Cortex of kidney (tissue), 1 donor: ENCODE results near the gene TTC21B.
"Not testable (repeated sequence)": the region's sequence is repeated elsewhere in the genome, so short reads cannot be mapped to it uniquely, and the experiment has no call there.

Source experiments
- DNase-seq: peaks from one replicate; lab custom pipeline; 2025; lab: John Stamatoyannopoulos, UW

Gene TTC21B

GRCh38 chr2:165953655-165954606, at the start of gene TTC21B:
TTC21B (minus strand) TSS chr2:165953776; CDS start chr2:165953705, 71 bp downstream.
- peak; percentile 62 for DNase-seq

- DNase-seq, result no peak
Observed at GRCh38 chr2:166000401-166000800, 46.8 kb upstream of the TTC21B start.

DNA sequence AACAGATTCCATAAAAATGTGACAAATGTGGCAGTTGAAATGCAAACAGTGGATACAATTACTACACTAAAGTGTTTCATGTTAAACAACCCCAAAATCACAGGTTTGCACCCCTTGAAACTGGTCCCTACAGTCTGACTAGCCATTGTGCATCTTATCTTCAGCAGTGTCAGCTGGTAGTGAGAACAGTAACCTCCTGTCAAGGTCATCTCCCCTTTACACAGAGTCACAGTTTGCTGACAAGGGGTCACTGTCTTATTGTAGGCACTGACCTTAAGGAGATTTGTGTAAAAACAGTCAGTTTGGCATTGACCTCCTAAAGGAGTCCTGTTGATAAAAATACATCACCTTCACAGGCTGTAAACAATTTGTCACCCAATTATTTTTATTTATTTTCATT, 37.3 kb upstream of the TTC21B start:
- DNase-seq, result no peak

- DNase-seq, result no peak
Observed at GRCh38 chr2:165989851-165990250, 36.3 kb upstream of the TTC21B start.

- no peak for DNase-seq
Observed at GRCh38 chr2:165985120-165985519, 31.5 kb upstream of the TTC21B start.

GRCh38 chr2:165972161-165972560, 18.6 kb upstream of the TTC21B start:
- DNase-seq, result not testable (repeated sequence)

DNA sequence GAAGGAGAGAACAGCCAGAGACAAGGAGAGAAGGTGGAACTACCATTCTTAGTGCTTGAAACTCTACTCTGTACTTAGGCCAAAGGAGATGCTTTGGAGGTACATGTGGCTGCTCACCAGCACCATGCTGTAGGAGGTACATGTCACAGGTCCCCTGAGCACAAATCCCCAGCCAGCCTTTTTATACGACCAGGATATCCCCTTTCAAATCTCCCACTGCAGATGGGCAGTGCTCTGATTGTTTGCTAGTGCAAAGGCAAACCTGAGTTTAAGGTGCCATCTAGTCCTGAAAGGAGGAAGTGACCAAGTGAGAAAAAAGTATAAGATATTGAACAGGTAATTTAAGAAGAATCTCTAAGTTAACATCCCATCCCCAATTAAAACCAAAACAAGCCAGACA, 17.1 kb upstream of the TTC21B start:
- no peak for DNase-seq

DNA sequence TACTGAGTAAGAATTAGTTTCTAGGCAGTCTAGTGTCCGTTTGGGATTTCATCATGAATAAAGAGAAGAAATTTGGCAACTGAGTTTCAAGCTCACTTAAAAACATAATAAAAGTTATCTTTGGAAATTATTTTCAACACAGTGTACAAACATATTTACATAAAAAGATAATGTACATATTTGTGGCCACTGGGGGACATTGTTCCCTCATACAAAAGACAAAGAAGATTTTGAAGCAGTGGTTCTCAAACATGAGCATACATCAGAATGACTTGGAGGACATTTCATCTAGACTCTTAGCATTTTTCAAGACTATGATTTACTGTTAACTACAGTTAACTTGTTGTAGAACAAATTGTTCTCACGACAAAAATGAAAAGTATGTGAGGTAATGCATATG, 15.7 kb upstream of the TTC21B start:
- no peak for DNase-seq

GRCh38 chr2:165967746-165968145, 14.2 kb upstream of the TTC21B start:
- DNase-seq, result no peak

GRCh38 chr2:165961818-165962217, 8.2 kb upstream of the TTC21B start:
- no peak for DNase-seq

DNA sequence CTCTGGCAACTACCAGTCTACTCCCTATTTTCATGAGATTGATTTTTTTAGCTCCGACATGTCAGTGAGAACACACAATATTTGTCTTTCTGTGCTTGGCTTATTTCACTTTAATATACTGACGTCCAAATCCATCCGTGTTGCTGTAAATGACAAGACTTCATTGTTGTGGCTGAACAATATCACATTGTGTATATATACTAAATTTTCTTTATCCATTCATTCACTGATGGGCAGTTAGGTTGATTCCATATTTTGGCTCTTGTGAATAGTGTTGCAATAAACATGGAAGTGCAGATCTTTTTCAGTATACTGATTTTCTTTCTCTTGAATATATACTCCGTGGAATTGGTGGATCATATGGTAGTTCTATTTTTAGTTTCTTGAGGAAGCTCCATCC, 5.8 kb upstream of the TTC21B start:
- DNase-seq, result no peak

- DNase-seq, result no peak
Observed at GRCh38 chr2:165958313-165958960, 4.9 kb upstream of the TTC21B start.

DNA sequence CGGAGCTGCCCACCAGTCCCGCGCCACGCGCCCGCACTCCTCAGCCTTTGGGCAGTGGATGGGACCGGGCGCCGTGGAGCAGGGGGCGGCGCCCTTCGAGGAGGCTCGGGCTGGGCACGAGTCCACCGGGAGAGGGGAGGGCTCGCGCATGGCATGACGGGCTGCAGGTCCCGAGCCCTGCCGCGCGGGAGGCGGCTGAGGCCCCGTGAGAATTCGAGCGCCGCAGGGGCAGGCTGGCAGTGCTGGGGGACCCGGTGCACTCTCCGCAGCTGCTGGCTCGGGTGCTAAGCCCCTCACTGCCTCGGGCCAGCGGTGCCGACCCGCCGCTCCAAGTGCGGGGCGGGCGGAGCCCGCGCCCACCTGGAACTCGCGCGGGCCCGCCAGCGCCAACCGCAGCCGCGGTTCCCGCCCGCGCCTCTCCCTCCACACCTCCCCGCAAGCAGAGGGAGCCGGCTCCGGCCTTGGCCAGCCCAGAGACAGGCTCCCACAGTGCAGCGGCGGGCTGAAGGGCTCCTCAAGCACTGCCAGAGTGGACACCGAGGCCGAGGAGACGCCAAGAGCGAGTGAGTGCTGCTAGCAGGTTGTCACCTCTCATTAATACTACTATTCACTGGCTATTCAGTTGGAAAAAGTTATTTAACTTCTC, 3.6 kb upstream of the TTC21B start:
- DNase-seq, result no peak

GRCh38 chr2:165953306-165953654, 296 bp downstream of the TTC21B start:
- no peak for DNase-seq

DNA sequence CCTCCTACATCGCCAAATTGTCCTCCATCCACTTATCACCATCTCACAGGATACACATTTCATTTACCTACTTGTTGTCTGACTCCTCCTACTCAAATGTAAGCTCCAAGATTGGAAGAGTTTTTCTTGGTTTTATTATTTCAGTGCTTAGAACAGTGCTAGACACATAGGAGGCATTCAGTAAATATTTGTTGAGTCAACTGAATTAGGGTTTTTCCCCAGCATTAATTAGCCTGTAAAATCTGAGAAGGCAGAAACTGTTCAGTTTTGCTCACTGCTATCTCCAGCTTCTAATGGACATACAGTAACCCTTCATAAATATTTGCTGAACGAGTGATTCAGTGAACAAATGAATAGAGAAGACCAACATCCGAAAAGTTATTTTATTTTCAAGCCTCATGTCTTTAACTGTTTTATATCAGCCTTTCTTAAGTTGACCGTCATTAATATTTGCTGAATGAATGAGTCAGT, 800 bp downstream of the TTC21B start:
- no peak for DNase-seq

DNA sequence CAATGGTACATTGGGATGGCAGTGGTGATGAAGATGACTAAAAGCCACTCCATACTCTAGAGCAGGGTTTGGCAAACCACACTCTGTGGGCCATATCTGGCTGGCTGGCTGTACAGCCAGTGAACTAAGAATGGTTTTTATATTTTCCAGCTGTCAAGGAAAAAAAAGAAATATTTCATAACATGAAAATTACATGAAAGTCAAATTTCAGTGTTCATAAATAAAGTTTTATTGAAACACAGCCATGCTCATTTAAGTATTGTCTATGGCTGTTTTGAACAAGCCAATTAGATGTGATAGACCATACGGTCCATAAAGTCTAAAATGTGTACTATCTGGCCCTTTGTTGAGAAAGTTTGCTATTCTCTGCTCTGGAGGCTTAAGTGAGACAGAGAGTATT, 1.5 kb downstream of the TTC21B start:
- no peak for DNase-seq

GRCh38 chr2:165950438-165950837, 3.1 kb downstream of the TTC21B start:
- DNase-seq, result no peak

GRCh38 chr2:165941827-165942226, 11.7 kb downstream of the TTC21B start:
- DNase-seq, result no peak

GRCh38 chr2:165938237-165938636, 15.3 kb downstream of the TTC21B start:
- DNase-seq, result no peak

DNA sequence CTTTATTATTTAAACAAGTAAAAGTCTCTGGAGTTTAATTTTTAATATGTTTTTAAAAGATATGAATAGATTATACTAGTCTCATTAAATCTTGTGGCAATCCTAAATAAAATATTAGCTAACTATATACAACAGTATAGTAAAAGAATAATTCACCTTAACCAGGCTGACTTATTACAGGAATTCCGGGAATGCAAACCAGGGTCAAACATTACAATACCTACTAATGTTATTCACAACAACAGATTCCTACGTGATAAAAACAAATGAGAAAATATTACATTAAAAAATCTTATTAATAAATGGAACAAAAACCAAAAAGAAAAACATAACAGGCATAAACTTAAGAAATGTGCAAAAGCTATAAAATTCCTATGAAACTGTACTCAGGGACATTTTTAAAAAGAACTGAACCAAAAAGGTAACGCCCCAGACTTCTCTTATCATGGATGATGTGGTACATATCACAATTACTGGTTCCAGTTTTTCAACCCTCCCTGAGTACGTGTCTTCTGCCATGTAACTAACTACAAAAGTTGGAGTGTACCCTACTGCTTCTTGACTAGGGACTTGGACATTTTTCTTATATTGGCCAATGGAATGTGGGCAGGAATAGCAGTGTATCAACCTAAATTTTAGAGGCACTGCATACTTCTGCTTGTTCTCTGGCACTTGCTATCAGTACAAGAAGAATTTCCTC, 20.2 kb downstream of the TTC21B start:
- no peak for DNase-seq

GRCh38 chr2:165927774-165928173, 25.8 kb downstream of the TTC21B start:
- DNase-seq, result no peak

GRCh38 chr2:165927353-165927752, 26.2 kb downstream of the TTC21B start:
- no peak for DNase-seq
